ENCODE results near the gene SCN1B.
A peak's percentile ranks its signal among the peaks of the same experiment; 100 is the strongest.
"Not testable (repeated sequence)": the region's sequence is repeated elsewhere in the genome, so short reads cannot be mapped to it uniquely, and the experiment has no call there.

Gene SCN1B

DNA sequence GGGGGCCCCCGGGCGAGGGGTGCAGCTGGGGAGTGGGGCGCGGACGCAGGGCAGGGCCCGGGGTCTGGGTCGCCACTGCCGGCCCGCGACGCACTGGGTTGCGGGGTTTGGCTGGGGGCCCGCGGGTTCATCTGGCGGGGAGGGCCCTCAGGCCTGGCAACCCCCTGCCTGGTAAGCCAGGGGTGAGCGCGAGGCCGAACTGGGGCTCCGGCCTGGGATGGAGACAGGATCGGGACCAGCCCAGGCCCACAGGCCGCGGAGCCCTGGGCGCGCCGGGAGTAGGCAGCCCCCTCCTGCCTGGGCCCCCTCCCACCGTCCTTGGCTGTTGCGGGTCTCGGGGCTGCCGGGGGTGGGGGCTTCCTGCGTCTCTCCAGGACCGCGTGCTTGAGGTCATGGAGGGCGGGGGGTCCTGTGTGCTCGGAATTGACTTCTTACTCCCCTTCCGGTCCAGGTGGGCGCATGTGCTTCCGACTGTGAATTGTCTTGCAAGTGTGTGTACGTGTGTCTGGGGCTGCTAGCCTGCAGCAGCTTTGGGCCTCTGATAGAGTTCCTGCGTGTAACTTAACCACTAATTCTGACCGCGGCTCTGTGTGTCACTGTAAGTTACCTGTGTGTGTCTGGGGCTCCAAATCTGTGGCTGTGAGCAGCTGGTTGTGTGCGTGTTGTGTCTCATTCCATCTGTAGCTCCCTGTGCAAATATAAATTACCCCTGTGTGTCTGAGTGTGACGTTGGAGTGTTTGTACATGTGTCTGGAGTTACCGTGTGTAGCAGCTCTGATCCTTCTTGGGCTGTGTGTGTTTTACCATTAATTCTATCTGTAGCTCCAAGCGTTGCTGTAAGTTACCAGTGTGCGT, 29.4 kb upstream of the SCN1B start:
- Histone ChIP-seq H3K4me2 (peak overlapping the region; percentile 86), H3K27me3 (no peaks in the 10 kb centered on the region), H3K27ac (peak overlapping the region; percentile 97), H3K4me1 (peaks cover 77% of the 10 kb centered on the region), H3K4me3 (peak overlapping the region; percentile 93), H3K9ac (peak overlapping the region; percentile 95), H3K9me3 (peaks cover 2% of the 10 kb centered on the region), H4K20me1 (peaks cover 53% of the 10 kb centered on the region), H3K36me3 (peaks cover 39% of the 10 kb centered on the region)
- no peak for TF ChIP-seq Cebpa-rat (IDR thresholded peaks at IDR 0.05)

DNA sequence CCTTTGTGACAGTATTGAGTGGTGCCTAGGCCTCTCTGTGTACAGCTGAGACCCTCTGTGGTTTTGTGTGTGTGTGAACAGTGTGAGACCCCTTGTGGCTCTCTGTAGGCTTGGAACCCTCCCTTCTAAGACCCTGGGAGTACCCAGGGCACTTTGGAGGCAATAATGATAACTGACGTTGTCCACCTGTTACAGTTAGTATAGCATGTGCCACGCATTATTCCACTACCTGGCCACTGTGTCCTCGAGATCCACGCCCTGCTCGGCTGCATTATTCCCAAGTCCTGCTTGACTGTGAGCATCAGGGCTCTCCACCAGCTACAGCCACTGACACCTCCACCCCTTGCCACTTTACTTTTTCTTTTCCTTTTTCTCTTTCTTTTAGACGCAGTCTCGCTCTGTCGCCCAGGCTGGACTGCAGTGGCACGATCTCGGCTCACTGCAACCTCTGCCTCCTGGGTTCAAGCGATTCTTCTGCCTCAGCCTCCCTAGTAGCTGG, 28.2 kb upstream of the SCN1B start:
- Histone ChIP-seq H3K4me2 (peak overlapping the region; percentile 86), H3K9ac (peak overlapping the region; percentile 95), H3K27me3 (no peaks in the 10 kb centered on the region), H3K27ac (peak overlapping the region; percentile 97), H3K9me3 (no peaks in the 10 kb centered on the region), H3K4me1 (peaks cover 65% of the 10 kb centered on the region), H3K4me3 (peak overlapping the region; percentile 93), H4K20me1 (peaks cover 65% of the 10 kb centered on the region), H3K36me3 (peaks cover 52% of the 10 kb centered on the region)
- no peak for TF ChIP-seq Cebpa-rat (IDR thresholded peaks at IDR 0.05)

DNA sequence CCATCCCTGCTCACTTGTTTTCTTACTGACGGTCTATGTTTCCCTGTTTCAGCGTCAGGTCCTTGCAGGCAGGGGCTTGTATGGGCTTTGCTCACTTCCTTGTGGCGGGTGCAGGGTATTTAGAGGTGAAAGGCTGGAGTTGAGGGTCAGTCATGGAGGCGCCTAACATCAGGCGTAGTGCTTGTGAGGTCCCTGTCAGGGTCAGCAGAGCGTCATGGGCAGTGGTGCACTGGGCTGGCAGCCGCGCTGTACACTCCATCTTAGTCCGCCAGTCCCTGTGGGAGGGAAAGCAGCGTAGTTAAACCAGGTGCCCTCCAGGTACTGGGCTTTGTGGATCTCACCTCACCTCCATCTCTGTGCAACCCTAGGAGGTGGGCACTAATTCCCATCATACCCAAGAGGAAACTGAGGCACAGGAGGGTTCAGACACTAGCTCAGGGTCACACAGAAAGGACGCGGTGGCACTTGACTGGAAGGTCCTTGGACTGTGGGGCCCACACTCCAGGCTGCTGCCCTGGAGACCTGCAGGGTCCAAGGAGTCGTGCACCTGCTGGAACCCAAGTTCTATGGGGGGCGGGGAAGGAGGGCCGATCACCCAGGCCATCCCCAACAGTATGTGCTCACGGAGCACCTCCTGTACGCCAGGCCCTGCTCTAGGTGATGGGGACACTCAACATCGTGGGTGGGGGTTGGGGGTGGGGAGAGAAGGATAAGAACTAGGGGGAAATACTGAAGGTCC, 25.6 kb upstream of the SCN1B start:
- Histone ChIP-seq H4K20me1 (peaks cover 91% of the 10 kb centered on the region), H3K4me2 (peak overlapping the region; percentile 86), H3K4me1 (peaks cover 39% of the 10 kb centered on the region), H3K9me3 (no peaks in the 10 kb centered on the region), H3K36me3 (peaks cover 78% of the 10 kb centered on the region), H3K9ac (0 out of 2 replicates have a peak overlapping the region, but pooled peaks have one; percentile 24), H3K27ac (no peak overlapping the region), H3K27me3 (no peaks in the 10 kb centered on the region), H3K4me3 (no peak overlapping the region)
- no peak for TF ChIP-seq Cebpa-rat (IDR thresholded peaks at IDR 0.05)

DNA sequence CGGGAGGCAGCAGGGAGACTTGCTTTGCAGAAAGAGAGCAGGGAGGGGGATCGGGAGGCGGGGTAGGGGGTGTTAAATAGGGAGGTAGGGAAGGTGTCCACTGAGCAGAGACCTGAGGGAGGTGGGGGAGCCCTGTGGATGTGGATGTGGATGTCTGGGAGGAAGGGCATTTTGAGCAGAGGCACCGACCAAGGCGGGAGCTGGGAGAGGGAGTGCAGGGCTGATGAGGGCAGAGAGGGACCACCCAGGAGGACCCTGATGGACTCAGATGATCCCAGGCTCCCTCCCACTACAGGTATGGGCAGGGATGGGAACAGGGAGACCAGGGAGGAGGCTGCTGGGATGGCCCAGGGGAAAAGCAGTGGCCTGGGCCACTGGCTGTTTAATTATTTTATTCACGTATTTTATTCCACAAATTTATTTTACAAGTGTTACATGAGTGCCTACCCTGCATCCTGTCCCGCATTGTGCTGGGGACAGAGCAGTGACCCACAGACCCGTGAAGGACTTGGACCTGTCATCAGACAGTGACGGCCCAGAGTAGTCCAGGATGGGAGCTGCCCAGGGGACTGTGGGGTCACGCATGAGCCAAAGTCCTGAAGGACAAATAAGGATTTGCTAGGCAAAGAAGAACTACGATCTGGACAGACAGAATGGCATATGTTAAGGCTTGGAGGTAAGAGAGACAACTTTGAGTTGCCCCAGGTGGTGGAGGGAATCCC, 24.9 kb upstream of the SCN1B start:
- Histone ChIP-seq H3K27me3 (no peaks in the 10 kb centered on the region), H3K27ac (no peak overlapping the region), H4K20me1 (peaks cover 98% of the 10 kb centered on the region), H3K4me1 (peaks cover 45% of the 10 kb centered on the region), H3K4me2 (no peak overlapping the region), H3K4me3 (no peak overlapping the region), H3K9me3 (no peaks in the 10 kb centered on the region), H3K9ac (0 out of 2 replicates have a peak overlapping the region, but pooled peaks have one; percentile 19), H3K36me3 (peaks cover 85% of the 10 kb centered on the region)
- no peak for TF ChIP-seq Cebpa-rat (IDR thresholded peaks at IDR 0.05)

DNA sequence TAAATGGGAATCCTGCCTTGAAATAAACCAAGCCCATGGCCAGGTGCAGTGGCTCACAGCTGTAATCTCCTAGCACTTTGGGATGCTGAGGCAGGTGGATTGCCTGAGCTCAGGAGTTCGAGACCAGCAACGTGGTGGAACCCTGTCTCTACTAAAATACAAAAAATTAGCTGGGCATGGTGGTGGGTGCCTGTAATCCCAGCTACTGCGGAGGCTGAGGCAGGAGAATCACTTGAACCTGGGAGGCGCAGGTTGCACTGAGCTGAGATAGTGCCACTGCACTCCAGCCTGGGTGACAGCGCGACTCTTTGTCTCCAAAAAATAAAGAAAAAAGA, 24.3 kb upstream of the SCN1B start:
- H3K36me3 ChIP-seq, result peaks cover 90% of the 10 kb centered on the region
- H3K27ac ChIP-seq, H3K4me3 ChIP-seq, H3K27me3 ChIP-seq, H3K4me2 ChIP-seq, H3K9me3 ChIP-seq: not testable (repeated sequence)
- H3K9ac ChIP-seq, result 0 out of 2 replicates have a peak overlapping the region, but pooled peaks have one; percentile 19
- H3K4me1 ChIP-seq, result peaks cover 51% of the 10 kb centered on the region
- peaks cover 100% of the 10 kb centered on the region for H4K20me1 ChIP-seq

DNA sequence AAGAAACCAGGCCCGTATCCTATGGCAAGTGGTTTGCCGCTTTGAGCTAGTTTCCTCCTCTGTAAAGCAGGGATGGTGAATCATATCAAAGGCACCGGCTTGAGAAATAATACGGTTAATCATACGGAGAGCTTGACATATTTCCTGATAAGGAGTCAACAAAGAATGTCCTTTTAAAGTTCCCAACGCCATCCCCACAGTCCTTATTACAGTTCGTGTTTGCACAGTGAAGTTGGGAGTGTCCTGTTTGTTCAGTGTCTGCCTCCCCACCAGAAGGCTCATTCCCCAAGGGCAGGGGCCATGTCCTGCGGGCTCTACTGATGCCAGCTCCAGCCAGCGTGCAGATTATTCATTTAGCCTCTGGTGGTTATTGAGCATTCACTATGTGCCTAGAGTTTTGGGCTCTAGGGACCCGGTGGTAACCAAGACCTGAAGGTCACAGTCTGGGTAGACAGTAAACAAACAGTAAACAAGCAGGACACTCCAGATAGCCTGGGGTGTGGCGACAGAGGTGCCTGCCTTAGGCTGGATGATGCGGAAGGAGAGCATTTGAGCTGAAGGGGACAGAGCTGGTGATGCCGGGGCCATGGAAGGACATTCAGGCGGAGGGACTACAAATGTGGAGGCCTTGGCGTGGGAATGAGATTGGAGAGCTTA, 23.8 kb upstream of the SCN1B start:
- Histone ChIP-seq H3K36me3 (peaks cover 95% of the 10 kb centered on the region), H4K20me1 (peaks cover 100% of the 10 kb centered on the region), H3K9ac (0 out of 2 replicates have a peak overlapping the region, but pooled peaks have one; percentile 19), H3K4me2 (no peak overlapping the region), H3K27ac (no peak overlapping the region), H3K27me3 (no peaks in the 10 kb centered on the region), H3K9me3 (no peaks in the 10 kb centered on the region), H3K4me3 (no peak overlapping the region), H3K4me1 (peaks cover 52% of the 10 kb centered on the region)
- TF ChIP-seq Cebpa-rat (IDR thresholded peaks at IDR 0.05), result no peak

DNA sequence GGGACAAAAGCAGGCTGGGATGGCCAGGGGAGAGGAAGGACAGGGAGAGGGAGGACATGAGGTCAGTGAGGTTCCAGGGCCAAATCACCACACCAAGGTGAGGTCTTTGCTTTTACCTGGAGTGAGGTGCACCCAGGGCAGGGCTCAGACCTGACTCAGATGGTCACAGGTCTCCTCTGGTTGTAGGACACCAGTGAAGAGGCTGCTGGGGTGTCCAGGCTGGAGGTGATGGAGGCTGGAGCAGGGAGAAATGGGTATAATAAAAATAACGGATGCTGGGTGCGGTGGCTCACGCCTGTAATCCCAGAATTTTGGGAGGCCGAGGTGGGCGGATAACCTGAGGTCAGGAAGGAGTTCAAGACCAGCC, 23.3 kb upstream of the SCN1B start:
- Histone ChIP-seq H3K36me3 (peaks cover 96% of the 10 kb centered on the region), H3K4me1 (peaks cover 52% of the 10 kb centered on the region), H3K27ac (no peak overlapping the region), H3K4me2 (no peak overlapping the region), H3K9ac (no peak overlapping the region), H4K20me1 (peaks cover 100% of the 10 kb centered on the region), H3K4me3 (no peak overlapping the region), H3K27me3 (no peaks in the 10 kb centered on the region), H3K9me3 (no peaks in the 10 kb centered on the region)
- no peak for TF ChIP-seq Cebpa-rat (IDR thresholded peaks at IDR 0.05)

DNA sequence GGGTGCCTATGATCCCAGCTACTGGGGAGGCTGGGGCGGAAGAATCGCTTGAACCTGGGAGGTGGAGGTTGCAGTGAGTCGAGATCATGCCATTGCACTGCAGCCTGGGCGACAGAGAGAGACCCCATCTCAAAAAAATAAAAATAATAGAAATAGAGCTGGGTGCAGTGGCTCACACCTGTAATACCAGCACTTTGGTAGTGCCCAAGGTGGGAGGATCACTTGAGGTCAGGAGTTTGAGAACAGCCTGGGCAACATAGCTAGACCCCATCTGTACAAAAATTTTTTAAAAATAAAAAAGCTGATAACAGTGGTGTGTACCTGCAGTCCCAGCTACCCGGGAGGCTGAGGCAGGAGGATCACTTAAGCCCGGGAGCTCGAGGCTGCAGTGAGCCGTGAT, 22.8 kb upstream of the SCN1B start:
- not testable (repeated sequence) for H3K9me3 ChIP-seq, H3K27me3 ChIP-seq, H3K27ac ChIP-seq, H3K4me2 ChIP-seq, H3K9ac ChIP-seq, H3K4me3 ChIP-seq
- Histone ChIP-seq H4K20me1 (peaks cover 100% of the 10 kb centered on the region), H3K4me1 (peaks cover 52% of the 10 kb centered on the region), H3K36me3 (peaks cover 96% of the 10 kb centered on the region)

DNA sequence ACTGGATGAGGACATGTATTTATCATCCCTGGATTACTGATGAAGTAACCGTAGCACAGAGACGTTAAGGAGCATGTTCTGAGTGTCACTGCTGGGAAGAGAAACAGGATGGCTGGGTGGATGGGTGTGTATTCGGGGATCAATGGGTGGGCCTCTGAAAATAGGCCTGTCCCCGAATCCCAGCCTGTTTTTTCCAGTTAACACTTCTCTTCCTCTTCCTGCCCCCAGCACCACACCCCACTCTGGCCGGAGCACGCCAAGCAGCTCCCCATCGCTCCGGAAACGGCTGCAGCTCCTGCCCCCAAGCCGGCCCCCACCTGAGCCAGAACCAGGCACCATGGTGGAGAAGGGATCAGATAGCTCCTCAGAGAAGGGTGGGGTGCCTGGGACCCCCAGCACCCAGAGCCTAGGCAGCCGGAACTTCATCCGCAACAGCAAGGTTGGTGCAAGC, 21.4 kb upstream of the SCN1B start:
- Histone ChIP-seq H3K4me3 (no peak overlapping the region), H3K9me3 (no peaks in the 10 kb centered on the region), H3K4me2 (no peak overlapping the region), H3K27ac (no peak overlapping the region), H3K4me1 (peaks cover 52% of the 10 kb centered on the region), H3K36me3 (peaks cover 98% of the 10 kb centered on the region), H3K9ac (peak overlapping the region; percentile 19; the same call in 1 of the 2 replicates), H3K27me3 (no peaks in the 10 kb centered on the region), H4K20me1 (peaks cover 100% of the 10 kb centered on the region)
- TF ChIP-seq Cebpa-rat (IDR thresholded peaks at IDR 0.05), result no peak
